ENCODE measurements around the gene CCDC78. TPM values are rescaled to one million over a fixed set of nuclear protein-coding genes. Genes with fewer than 3 reads are reported as not detected.

CCDC78 gene
- total RNA-seq, 1 experiment from 2014 or later = 22.9 TPM

GRCh38 chr16:678209-678857 is 47.9 kb downstream of the CCDC78 start (continued):
- TF ChIP-seq YY1 (IDR thresholded peaks at IDR 0.05; ENCODE audit: extremely low read depth, insufficient replicate concordance, low read depth, low read length) = no peak
- TF ChIP-seq SP1 (IDR thresholded peaks at IDR 0.05; ENCODE audit: low read depth) = no peak
- TF ChIP-seq, protein P1, sequence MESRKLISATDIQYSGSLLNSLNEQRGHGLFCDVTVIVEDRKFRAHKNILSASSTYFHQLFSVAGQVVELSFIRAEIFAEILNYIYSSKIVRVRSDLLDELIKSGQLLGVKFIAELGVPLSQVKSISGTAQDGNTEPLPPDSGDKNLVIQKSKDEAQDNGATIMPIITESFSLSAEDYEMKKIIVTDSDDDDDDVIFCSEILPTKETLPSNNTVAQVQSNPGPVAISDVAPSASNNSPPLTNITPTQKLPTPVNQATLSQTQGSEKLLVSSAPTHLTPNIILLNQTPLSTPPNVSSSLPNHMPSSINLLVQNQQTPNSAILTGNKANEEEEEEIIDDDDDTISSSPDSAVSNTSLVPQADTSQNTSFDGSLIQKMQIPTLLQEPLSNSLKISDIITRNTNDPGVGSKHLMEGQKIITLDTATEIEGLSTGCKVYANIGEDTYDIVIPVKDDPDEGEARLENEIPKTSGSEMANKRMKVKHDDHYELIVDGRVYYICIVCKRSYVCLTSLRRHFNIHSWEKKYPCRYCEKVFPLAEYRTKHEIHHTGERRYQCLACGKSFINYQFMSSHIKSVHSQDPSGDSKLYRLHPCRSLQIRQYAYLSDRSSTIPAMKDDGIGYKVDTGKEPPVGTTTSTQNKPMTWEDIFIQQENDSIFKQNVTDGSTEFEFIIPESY (IDR thresholded peaks at IDR 0.05; ENCODE audit: extremely low read depth, insufficient replicate concordance, low read length) = no peak
- no peak for TF ChIP-seq EZH2 (IDR thresholded peaks at IDR 0.05)
- TF ChIP-seq FOSL1 (IDR thresholded peaks at IDR 0.05; ENCODE audit: low read depth) = no peak

- no peak for DNase-seq (ENCODE audit: low read depth, low spot score)
- ChIA-PET CTCF (no interaction called here), RAD21 (ENCODE audit: low non-redundant PET in 1 of 2, low total read pairs in 2 of 2, uncharacterized antibody in 2 of 2, unreplicated experiment in 2 of 2) (no interaction called here), POLR2A (no interaction called here)
- Histone ChIP-seq H3K27ac (ENCODE audit: low read depth, low read length) (no peak overlapping the region), H3K4me2 (ENCODE audit: low read length) (no peak overlapping the region), H3K9ac (ENCODE audit: low read length) (no peak overlapping the region), H3K4me1 (ENCODE audit: control insufficient read depth in 1 of 2, insufficient read depth in 2 of 2, low read length in 2 of 2) (peaks cover 5 to 27% of the 10 kb centered on the region in 2 experiments; a peak in 3 of 4 replicates), H3K27me3 (ENCODE audit: insufficient read depth, low read length) (no peaks in the 10 kb centered on the region), H3K4me3 (replicated peaks in 1 of 2; ENCODE audit: low read depth in 1 of 2, low read length in 2 of 2) (no peak overlapping the region), H3K9me3 (ENCODE audit: control insufficient read depth in 1 of 2, insufficient read depth in 1 of 2, low read depth in 1 of 2, low read length in 2 of 2) (no peaks in the 10 kb centered on the region), H2AFZ (ENCODE audit: low read depth, low read length, poor library complexity, severe bottlenecking) (no peak overlapping the region), H3K36me3 (ENCODE audit: control insufficient read depth in 1 of 2, insufficient read depth in 2 of 2, low read length in 2 of 2) (peaks cover 0 to 19% of the 10 kb centered on the region in 2 experiments; a peak in 2 of 4 replicates), H3K79me2 (ENCODE audit: insufficient read depth, low read length) (peaks cover 21% of the 10 kb centered on the region), H3K9me2 (ENCODE audit: insufficient read depth) (no peaks in the 10 kb centered on the region), H4K20me1 (ENCODE audit: insufficient read depth) (no peaks in the 10 kb centered on the region)
- BruUV-seq (replicated peaks) = no TSS peak
- ATAC-seq = no peak
- TF ChIP-seq YY1 (IDR thresholded peaks at IDR 0.05; ENCODE audit: extremely low read depth, insufficient replicate concordance, low read depth, low read length) (no peak), SP1 (IDR thresholded peaks at IDR 0.05; ENCODE audit: low read depth) (no peak), EGR1 (IDR thresholded peaks at IDR 0.05; ENCODE audit: low read depth) (no peak)
- TF ChIP-seq, protein P2, sequence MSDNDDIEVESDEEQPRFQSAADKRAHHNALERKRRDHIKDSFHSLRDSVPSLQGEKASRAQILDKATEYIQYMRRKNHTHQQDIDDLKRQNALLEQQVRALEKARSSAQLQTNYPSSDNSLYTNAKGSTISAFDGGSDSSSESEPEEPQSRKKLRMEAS (IDR thresholded peaks at IDR 0.05) = no peak
- intact Hi-C loops (cut with micrococcal nuclease) = no loop called here
Observed at GRCh38 chr16:677316-678190, 48.7 kb downstream of the CCDC78 start.

Data from HCT116 (cell line).